HG03139 (cell line): ENCODE results near the gene RTTN.
"Not testable (repeated sequence)": the region's sequence is repeated elsewhere in the genome, so short reads cannot be mapped to it uniquely, and the experiment has no call there.

Experiments used
- ATAC-seq: cut with Tn5 transposase; IDR thresholded peaks from one replicate; pipeline ENCODE4 v1.9.1; 2021; ENCODE audit not compliant: unreplicated experiment

RTTN gene

GRCh38 chr18:69982417-69982816 lies 223.1 kb downstream of the RTTN start:
- ATAC-seq = no peak

DNA sequence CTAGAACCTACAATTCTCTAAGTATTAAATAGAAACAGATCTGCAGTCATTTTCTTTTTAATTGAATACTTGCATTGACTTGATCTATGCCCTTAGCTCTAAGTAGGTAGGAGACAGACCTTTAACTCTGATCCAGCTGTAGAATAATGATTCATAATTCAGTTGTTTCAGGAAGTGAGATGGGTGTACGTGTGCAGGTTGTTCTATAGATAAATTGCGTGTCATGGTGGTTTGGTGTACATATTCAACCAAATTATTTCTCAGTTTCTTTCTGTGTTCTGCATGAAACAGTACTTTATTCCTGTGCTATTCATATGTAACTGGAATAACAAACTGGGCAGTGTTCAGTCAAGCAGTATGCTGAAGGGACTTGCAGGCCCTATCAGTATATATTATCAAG lies 223.5 kb downstream of the RTTN start:
- ATAC-seq = peak; percentile 49

DNA sequence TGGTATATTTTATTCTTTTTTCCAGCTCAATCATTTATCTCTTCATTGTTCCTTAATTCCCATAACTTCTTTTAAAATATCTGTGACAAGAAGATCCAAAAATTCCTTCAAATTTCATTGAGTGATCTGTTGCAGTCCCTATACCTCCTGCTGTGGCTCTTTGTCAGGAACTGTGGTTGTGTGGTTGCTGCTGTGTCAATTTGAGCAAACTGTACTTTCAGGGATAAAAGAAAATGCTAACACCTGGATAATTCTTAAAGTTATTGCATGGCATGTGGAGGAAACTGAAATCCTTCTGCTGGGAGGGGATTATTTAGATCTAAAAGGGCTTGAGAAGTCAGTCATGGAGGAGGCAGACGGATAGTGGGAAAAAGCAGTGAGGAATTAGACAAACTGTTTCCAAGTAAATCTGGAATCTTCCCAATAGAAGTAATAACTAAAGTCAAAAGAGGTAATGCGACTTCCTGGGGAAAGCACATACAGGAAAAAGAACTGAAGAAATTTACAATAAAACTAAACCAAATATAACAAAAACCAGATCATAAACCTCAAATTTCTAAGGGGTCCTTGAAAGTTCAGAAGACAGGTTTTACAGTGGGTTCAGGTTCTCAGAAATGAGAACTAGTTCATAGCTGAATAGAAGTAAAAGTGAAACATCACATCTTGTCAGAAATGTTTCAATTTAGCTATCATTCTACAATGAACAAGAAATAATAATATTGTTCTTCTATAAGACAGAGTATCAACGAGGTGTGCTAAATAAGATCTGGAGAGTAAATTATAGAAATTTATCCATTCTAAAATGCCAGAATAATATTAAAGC lies 224.3 kb downstream of the RTTN start:
- no peak for ATAC-seq

- no peak for ATAC-seq
Observed at GRCh38 chr18:69980509-69980908, 225.0 kb downstream of the RTTN start.

DNA sequence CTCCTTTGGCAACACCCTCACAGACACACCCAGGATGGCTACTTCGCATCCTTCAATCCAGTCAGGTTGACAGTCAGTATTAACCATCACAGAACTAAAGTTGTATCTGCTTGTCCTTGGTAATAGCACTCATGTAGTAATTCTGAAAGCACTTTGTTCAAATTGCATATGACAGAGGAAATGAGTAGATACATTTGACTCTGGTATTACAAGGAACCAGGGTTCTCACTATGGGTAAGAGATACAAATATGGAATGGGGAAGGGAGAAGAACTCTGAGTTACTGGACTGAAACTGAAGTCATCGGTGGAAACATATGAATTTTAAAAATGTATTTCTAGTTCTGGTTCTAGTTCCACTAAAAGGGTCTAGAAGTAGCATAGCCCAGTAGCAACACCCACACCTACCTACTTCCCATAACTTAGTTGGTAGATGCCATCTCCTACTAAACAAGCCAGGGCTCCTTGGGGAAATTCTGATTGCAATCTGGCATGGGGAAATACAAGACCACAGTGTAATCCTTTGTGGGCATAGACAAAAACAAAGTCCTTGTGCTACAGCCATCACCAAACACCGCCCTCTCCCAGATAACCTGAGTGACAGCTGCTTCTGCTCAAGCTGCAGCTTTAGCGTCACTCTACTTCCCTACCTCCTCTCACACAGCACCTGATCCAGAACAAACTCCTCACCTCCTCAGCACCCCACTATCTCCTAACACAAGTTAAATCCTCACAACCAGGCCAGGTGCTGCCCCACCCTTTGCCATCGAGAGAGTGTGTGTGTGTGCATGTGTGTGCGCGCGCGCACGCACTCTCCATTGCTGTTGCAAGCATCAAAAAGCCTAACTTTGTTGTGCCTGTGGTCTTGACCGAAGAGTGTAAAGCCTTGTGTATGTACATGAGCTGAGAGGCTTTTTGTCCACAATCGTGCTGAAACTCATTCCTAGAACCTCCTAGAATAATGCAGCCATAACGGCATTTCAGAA lies 226.5 kb downstream of the RTTN start:
- no peak for ATAC-seq

DNA sequence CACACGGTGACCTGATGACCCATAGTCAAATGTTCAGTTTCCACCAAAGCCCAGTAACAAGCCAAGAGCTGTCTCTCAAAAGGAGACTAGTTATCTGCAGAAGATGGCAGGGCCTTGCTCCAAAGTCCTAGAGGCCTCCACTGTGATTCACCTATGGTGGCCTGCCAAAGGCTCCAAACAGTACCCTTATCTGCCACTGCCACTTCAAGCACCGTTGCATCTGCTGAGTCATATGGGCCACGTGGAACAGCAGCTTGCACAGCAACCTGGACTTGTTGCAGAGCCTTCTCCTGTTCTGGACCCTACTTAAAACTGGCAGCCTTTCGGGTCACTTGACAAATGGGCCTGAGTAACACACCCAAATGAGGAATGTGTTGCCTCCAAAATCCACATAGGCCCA lies 230.2 kb downstream of the RTTN start:
- not testable (repeated sequence) for ATAC-seq

DNA sequence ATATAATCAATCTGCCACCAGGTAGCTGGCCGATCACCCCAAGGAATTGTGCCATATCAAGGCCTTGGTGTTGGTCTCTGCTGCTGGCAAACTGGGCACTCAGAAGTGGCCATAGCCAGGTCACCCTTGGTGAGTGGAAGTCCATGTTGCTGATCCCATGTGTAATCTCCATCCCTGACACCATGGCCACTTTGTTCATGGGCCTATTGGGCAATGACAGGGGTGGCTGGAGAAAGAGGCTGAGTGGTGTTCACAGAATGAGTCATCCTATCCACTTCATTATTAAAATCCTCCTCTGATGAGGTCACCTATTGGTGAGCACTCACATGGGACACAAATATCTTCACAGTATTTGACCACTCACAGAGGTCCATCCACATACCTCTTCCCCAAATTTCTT lies 231.1 kb downstream of the RTTN start:
- no peak for ATAC-seq

- ATAC-seq = no peak
Observed at GRCh38 chr18:69969491-69969890, 236.0 kb downstream of the RTTN start.

GRCh38 chr18:69968039-69968438 lies 237.4 kb downstream of the RTTN start:
- ATAC-seq = peak; percentile 85

DNA sequence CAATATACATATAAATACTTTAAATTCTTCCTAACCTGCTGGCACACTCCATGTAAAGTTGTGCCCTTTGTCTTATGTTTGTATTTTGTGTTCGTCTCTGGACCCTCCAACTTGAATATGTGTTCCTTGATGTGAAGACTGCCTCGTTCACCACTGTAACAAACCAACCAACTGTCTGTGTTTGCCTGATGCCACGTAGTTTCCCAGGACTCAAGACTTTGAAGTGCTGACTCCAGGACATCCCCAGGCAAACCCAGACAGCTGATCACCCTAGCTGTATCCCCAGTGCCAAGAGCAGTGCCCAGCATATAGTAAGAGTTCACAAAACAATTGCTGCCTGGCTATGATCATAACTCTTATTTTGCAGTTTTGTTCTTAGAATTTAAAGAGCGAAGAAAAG lies 242.3 kb downstream of the RTTN start:
- no peak for ATAC-seq

GRCh38 chr18:69961718-69962117 lies 243.8 kb downstream of the RTTN start:
- ATAC-seq = no peak

- ATAC-seq = no peak
Observed at GRCh38 chr18:69958422-69958821, 247.1 kb downstream of the RTTN start.

DNA sequence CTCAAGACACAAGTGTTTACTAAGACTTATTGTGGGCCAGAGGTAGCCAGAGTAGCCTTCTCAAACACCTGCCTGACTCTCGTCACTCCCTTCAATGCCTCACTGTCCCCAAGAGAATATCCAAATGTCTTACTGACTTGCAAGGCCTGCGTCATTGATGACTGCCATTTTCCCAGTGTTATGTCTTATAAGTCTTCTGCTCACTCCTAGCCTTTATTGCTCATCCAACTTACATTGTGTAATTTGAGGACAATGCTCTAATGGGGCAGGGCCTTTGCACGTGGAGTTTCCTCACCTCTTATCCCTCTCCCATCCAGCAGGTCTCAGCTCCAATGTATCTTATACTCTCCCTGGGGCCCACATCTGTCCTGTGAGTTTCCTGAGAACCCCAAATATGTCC lies 247.7 kb downstream of the RTTN start:
- ATAC-seq = no peak

DNA sequence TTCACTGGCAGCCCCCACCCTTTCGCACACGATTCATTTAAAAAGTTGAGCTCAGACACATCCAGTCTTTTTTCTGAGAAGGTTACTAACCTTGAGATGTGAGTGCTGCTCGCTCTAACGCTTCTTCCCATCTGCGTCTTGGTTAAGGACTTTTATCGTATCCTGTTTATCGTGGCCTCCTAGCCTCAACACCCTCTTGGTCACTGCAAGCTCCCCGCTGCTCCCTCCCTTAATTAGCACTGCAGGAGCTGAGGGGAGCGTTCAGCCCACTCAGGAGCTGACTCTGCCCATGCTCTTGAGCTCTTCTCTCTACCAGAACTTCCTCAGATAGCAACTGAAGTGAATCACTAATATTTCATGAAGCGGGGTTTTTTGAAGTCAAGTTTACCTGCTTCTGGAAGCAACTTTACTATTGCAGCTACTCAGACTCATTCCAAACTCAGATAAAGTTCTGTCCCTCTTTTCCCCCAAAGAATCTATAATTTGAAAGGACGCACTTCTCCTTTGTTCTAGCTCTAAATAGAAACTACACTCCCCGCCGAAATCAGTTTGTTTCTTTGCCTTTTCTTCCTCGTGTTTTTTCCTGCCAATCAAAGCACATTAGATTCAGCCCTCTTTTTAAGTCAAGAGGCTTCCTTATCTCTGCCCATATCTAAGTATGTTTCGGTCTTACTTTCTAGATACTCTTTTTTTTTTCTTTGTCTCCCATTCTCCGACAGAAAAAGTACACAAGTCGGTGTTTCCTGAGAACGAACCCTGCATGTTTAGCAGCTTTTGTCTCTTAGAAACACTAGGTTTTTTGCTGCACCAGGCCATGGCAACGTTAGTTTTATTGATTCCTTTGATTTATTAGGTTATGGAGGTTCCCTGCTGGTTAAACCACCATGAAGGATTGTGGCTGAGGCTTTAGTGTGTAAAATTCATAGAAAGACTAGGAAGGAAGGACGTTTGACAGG lies 248.5 kb downstream of the RTTN start:
- ATAC-seq = no peak

DNA sequence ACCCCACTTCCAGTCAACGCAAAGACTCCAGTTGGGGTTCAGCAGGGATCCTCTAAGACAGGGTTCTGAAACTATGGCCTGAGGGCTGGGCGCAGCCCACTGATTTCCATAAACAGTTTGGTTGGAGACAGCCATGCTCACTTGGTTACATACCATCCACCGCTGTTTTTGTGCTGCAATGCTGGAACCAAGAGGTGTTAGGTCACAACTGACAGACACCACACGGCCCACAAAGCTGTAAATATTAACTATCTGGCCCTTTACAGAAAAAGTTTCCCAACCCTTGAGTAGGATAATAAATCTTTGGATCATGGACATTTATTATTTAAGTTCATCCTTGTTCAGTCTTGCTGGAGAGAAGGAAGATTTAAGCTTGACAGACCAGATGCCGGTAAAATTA lies 249.4 kb downstream of the RTTN start:
- peak; percentile 33 for ATAC-seq

GRCh38 chr18:69954719-69955480 lies 250.6 kb downstream of the RTTN start:
- ATAC-seq = peak; percentile 39

- no peak for ATAC-seq
Observed at GRCh38 chr18:69953191-69953590, 252.3 kb downstream of the RTTN start.
